DMS114 treated with DMSO at 0.1 percent for 48 hours (cell line): ENCODE data around the gene METTL27.
"Not testable (repeated sequence)": the region's sequence is repeated elsewhere in the genome, so short reads cannot be mapped to it uniquely, and the experiment has no call there.

ENCODE experiments used
- DNase-seq: peaks from one replicate; lab custom pipeline; 2025; ENCODE audit not compliant: unreplicated experiment; lab: John Stamatoyannopoulos, UW

Gene METTL27, protein sequence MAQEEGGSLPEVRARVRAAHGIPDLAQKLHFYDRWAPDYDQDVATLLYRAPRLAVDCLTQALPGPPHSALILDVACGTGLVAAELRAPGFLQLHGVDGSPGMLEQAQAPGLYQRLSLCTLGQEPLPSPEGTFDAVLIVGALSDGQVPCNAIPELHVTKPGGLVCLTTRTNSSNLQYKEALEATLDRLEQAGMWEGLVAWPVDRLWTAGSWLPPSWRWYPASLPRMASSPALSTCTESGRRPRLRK

DNA sequence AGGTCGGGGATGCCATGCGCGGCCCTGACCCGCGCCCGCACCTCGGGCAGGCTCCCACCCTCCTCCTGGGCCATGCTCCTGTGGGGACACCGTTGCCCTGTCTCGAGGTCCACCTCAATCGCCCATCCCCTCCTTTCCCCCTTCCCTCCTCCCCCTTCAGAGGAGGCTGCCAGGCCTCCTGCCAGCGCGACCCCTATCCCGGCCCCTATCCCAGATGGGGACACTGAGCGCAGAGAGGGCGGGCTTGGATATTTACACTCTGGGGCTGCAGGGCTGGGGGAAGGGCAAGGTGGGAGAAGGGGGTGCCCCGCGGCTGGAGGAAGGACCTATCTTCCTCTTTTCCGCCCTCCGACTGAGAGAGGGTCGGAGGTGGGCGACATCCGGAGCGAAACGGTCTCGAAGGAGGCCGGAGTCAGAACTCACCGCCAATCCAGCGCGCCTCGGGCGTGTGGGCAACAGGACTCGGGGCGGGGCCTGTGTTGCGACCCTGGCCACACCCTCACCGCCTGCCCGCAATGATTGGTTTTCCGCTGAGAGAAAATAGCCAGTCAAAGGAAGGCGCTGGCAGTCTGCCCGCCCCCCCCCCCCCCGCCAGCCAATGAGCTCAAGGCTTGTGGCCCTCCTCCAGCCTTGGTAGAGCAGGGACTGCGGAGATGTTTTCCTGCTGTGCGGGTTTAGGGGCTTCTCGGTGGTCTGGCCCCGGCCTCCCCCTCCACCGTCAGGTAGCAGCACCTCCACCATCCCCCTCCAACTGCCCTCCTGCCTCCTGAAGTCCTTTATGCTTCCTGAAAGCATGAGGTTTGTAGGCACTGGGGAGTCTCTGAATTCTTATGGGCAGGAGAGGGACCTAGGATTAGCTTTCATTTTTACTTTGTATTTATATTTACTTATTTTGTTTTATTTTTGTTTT is at the start of gene METTL27:
TSS of gene METTL27 (minus strand) at position 450 of the 910 bp plus-strand sequence. CDS start at position 74, 376 bp downstream.
- peak; percentile 79 for DNase-seq

DNA sequence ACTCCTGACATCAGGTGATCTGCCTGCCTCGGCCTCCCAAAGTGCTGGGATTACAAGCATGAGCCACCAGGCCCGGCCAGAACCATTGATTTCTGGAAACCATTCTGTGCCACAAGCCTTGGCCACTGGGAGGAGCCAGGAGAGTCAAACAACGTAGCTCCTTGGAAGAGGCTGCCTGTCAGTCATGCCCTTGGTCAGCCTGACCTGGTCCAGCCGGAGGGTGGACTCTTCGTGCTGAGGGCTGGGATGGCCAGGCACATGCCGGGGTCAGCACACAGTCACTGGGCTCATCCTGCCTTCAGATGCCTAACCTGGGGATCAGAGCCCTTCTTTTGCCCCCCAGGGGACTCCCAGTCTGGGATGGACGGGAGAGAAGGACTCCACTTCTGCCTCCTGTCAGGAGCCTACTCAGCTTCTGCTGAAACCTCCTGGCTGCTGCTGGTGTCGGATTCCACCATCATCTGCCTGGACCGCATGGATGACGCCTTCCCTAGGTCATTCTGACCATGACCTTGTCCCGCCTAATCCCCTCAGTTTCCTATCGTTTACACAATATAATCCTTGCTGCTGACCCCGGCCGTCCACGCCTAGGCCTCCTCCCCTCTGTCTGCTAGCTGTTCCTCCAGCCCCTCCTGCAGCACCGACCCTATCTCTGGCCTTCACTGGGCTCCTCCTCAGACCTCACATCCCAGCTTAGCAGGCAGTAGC is 49.0 kb upstream of the METTL27 start:
- no peak for DNase-seq

DNA sequence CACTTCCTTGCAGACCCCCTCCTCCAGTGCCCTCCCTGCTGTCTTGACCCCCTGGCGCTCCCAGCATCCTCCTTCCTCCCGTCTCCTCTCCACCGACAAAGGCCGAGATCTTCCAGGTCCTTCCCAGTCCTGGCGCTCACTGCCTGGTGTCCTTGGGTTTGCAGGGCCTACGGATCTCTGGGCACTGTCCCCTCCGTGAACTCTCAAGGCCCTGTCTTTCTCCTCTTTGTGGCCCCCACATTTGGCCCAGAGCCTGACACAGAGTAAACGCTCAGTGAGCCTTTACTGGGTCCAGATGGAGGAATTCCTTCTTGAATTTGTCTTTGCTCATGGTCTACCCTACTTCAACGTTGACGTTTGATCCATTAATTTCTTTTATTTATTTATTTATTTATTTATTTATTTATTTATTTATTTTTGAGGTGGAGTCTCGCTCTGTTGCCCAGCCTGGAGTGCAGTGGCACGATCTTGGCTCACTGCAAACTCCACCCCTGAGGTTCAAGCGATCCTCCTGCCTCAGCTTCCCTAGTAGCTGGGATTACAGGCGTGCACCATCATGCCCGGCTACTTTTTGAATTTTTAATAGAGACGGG is 48.3 kb upstream of the METTL27 start:
- no peak for DNase-seq

DNA sequence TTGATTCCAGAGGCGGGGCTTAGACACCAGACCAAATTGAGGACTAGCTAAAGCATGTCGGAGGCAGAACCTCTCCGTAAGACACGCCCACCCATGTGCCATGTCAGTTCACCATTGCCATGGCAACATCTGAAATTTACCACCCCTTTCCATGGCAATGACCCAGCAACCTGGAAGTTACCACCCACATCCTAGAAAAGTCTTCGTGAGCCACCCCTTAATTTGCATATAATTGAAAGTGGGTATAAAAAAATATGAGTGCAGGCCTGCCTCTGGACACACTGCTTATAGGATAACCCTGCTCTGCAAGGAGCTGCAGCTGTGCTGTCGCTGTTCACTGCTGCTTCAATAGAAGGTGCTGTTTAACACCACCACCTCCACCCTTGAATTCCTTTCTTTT is 46.6 kb upstream of the METTL27 start:
- no peak for DNase-seq

DNA sequence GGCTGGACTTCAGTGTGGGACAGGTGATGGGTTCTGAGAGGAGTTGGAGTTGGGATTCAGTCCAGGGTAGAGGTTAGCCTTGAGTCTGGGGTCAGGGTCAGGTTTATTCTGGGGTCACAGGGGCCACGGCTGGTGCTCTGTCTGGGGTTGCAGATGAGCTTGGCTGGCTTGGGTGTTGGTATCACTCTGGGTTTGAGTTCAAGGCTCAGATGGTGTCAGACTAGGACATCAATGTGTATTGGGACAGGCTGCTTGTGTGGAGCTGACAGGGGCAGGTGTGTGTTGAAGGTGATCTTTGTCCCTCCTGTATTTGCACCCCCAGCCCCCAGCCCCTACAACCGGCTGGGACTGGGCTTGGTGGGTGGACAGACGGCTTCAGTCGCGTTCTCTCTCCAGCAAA is 45.4 kb upstream of the METTL27 start:
- no peak for DNase-seq

DNA sequence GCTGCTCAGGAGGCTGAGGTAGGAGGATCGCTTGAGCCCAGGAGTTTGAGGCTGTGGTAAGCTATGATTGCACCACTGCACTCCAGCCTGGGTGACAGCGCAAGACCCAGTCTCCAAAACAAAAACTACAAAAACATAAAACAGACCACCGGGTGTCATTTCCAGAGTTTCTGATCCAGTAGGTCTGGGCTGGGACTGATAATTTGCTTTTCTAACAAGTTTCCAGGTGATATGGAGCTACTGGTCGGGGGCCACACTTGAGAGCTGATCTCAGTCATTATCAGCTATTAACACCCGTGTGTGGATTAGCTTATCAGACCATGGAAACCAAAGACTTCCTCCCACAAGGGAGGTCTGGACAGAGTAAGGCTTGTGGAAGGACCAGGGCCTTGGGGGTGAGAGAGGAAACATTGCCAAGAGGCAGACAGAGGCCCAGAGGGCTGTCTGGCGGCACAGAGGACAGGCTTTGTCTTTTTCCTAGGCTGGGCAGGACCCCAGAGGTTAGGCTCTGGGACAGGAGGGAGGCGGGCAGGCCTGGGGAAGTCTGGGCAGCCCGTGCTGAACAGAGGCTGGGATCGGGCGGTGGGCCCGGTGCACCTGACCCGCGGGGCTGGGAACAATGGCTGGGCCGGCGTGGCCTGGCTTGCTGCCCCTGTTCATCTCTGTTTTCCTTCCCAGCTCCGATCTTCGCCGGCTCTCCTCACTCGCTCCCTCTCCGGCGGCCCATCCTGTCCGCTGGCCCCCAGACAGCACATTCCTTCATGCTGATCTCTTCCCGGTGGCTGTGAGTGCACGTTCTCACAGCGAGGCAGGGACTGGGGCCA is 43.9 kb upstream of the METTL27 start:
- DNase-seq: no peak

DNA sequence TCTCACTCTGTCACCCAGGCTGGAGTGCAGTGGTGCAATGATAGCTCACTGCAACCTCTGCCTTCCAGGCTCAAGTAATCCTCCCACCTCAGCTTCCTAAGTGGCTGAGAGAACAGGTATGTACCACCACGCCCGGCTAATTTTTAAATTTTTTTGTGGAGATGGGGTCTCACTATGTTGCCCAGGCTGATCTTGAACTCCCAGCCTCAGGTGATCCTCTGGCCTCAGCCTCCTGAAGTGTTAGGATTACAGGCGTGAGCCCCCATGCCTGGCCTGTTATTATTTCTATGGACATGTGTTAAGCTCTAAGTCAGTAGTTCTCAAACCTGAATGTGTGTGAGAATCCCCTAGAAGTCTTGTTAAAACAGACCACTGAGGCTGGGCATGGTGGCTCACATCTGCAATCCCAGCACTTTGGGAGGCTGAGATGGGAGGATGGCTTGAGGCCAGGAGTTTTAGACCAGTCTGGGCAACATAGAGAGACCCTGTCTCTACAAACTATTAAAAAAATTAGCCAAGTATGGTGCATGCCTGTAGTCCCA is 43.2 kb upstream of the METTL27 start:
- DNase-seq: no peak

DNA sequence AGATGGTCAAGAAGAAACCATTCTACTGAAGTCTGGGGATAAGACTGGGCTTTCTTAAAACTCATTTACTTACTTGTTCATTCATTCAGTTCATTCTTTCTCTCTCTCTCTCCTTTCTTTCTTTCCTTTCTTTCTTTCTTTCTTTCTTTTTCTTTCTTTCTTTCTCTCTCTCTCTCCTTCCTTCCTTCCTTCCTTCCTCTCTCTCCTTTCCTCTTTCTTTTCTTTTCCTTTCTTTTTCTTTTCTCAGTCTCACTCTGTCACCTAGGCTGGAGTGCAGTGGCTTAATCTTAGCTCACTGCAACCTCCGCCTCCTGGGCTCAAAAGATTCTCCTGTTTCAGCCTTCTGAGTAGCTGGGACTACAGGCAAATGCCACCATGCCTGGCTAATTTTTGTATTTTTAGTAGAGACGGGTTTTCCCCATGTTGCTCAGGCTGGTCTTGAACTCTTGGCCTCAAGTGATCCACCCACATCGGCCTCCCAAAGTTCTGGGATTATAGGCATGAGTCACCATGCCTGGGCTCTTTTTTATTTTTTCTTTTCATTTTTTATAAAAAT is 42.6 kb upstream of the METTL27 start:
- DNase-seq: not testable (repeated sequence)

DNA sequence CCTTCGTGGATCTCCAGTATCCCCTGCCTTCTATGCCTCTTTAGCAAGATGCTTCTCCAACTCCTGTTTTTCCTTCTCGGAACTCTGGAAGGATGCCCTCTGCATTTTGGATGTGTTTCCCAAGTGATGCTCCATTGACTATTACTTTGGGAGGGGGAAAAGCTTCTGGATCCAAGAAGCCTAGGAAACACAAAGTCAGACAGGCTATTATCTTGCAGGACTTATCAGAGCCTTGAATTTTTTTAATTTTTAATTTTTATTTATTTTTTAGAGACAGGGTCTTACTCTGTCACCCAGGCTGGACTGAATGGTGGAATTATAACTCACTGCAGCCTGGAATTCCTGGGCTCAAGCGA is 39.7 kb upstream of the METTL27 start:
- DNase-seq: no peak

DNA sequence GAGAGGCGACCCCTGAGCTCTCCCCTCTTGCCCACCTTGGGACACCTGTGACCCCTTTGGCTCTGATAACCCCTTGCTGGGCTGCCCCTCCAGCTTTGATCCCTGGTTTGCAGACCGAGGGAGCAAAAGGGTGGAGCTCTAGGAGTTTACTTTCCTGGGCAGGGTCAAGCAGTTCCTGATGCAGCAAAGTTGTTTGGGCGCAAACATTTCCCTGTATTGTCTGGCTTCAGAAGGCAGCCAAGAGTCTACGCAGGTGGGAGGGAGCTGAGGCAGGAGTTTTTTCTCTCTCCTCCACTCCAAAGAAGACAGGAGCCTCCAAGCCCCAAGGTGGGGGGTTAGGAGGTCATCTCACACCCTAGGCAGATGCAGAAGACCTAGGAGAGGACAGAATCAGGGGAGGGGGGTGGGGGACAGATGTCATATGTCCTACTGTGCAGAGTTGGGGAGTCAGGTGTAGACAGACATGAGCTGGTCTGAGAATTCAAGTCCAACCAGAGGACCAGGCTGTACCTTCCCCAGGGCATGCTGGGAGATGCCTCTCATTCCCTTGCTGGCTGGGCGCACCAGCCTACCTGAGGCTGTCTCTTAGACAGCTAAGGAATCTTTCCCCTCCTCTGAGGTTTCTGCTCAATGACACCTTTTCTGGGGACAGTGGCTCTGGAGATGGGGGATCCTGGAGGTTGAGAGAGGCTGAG is 39.2 kb upstream of the METTL27 start:
- no peak for DNase-seq

DNA sequence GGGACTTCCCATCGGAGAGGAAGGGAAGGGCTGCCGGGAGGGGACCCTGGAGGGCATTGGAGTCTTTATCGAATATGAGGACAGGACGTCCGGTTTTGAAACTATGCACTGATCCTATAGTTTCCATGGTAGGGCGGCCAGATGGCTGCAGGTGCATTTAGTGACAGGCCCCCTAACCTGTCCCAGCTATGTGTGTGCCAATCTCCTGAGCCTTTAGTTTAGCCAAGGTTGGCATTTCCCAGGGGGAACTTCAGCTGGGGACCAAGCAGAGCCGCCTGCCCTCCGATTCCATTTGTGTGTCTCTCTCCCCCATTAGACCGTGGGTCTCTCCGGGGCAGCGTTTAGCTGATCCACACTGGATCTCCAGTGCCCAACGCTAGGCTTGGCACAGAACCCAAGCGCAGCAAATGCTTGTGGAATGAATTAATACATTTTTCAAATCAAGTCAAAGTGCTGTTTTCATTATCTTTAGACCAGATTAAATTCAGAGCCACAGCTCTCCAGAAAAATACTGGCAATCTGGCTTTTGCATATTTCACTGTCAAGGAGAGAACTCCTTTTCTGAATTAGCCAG is 38.5 kb upstream of the METTL27 start:
- DNase-seq: no peak

DNA sequence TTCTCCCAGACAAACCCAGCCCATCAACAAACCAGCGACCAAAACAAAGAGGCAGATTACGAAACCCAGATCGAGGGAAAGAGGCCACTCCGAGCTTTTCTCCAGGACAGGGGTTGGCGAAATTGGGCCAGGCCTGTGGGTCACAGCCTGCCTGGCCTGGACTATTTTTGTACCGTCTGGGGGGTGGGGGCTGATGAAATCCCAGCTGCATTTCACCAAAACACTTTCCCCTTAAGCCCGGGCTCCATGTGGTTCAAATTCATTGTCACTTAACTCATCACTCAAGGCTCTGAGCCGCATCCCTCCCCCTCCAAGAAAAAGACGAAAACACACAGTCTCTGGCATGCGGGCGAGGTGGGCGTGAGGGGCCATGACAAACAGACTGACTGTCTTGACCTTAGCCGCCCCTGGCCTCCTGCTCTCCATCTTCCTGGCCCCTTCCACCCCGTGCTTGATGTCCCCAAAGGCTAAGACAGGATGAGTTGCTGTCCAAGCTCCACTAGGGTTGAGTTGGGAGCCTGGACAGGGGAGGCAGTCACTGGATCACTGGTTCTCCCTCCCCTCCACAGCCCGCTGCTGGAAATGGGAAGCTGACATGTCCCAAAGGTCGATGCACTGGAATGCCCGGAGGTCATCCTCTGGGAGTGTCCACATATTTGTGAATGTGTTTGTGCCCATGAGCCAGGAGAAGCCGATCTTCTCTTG is 37.8 kb upstream of the METTL27 start:
- no peak for DNase-seq

DNA sequence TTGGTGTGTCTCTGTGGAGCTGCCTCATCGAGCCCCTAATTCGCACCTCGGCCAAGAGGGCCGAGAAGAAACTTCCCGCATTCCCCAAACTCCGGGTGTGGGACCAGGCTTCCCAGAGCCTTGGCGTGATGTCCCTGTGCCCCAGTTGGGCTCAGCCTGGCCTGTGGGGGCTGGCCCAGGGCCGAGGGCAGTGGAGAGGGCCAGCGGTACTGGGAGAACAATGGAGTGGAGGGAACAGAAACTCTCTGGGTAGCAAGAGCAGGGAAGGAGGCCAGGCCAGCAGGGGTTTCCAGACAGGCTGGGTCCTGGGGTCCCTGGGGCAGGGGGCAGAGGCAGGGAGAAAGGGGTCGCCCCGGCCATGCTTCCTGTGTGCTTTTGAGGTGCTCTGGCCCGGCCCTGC is 34.7 kb upstream of the METTL27 start:
- DNase-seq: no peak

DNA sequence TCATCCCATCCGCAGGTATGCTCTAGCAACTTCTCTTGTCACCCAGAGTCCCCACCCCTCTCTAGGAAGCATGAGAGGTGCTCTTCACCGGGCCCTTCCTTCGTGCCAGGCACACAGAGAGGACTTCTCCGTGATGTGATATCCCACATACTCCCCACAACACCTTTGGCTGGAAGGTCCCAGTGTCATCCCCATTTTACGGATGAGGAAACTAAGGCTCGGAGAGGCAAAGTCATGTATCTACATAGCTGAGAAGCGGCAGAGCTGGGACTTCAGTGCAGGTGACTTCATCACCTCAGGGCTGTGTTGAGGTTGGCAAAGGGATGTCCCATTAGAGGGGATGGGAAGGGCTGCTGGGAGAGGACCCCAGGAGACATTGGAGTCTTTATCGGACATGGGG is 34.0 kb upstream of the METTL27 start:
- DNase-seq: no peak

DNA sequence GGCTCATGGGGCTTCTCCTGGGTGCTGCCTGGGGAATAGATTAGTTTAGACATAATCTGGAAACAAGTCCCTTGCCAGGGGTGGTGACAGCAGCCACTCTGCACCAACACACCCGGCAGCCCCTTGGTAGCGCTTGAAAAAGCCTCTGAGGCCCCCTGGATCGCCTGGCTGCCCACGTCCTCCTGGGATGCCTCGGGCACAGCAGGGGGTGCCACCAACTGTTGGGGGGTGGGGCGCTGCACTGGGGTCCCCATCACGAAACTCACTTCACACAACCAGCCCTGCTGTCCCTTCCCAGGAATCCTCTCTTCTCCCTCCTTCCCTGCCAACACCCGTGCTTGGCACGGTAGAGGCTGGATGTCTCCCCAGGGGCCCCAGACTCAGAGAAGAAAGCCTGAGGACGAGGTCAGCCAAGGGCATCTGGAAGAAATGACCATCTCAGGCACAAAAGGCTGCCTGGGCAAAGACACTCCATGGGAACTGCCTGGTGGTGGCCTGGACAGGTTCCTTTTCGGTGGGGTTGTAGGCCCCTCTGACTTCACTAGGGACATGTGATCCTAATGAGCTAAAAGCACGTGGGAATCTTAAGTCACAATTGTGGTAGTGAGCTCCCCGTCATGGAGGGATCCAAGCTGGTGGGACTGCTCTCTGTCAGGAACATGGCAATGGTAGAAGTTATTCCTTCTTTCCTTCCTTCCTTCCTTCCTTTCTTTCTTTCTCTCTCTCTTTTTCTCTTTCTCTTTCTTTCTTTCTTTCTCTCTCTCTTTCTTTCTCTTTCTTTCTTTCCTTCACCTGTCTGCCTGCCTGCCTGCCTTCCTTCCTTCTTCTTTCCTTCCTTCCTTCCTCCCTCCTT is 30.0 kb upstream of the METTL27 start:
- DNase-seq: no peak

DNA sequence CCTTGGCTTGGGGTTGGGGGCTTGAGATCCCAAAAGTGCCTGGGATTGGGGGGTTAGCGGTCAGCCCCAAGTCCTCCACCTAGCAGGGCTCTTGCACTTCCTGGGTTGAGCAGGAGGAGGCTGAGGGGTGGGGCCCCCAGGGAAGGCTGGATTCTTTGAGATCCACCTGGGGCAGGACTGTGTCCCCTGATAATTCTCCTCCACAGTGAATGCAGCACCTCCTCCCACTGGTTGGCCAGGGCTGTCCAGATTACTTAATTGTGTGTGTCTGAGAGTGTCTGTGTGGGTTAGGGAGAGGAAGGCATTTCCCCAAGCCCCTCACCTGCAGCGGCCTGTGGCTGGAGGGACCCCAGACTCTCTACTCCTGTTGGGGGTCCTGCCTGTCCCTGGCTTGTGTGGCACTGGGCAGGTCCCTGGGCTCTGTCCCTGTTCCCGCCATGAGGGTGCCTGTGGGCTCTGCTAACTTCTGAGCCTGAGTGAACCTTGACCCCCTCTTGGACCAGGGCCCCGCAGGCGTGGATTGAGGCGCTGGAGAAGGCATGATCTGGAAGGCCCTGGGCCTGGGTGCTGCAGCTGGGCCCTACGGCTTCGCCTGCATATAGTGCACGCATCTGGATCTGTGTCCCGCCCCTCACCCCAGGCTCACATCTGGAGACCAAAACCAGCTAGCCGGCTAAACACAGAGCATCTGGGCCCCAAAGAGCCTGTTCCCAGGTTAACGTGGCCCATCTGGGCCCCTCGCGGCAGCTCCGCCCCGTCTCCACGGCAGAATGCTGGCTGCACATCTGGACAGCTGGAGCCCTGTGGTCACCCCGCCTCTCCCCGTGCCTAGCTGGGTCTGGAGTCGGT is 29.1 kb upstream of the METTL27 start:
- DNase-seq: no peak

DNA sequence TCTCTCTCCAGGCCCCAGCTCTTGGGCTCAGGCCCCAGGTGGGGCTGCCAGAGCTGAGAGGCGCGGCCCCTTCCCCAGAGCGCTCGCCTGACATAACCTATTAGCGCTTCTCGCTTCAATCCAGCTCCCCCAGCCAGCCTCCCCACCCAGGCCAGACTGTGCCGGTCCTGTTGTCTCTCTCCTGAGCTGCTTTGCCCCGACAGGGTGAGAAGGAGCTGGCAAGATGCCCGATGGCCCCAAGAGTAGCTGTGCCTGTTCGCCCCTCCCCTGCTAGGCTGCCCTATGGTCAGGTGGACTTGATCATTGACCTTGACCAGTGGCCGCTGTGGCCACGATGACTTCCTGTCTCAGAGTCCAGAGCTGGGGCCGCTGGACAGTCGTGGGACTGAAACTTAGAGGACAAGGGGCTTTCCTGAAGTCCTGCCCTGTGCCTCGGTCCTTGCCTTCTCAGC is 27.8 kb upstream of the METTL27 start:
- no peak for DNase-seq
